GM19239 (cell line): ENCODE results near the gene RAB11FIP3.
A peak's percentile ranks its signal among the peaks of the same experiment; 100 is the strongest.
"Not testable (repeated sequence)": the region's sequence is repeated elsewhere in the genome, so short reads cannot be mapped to it uniquely, and the experiment has no call there.

ENCODE experiments used
- DNase-seq: peaks from one replicate; pipeline ENCODE4 v3.0.0; 2011; ENCODE audit warnings: low spot score; ENCODE audit not compliant: insufficient read length
- FAIRE-seq: peaks from 2 replicates; lab custom pipeline; 2011; peaks lifted over from hg19 to GRCh38; lab: Jason Lieb, UNC

RAB11FIP3 gene

DNA sequence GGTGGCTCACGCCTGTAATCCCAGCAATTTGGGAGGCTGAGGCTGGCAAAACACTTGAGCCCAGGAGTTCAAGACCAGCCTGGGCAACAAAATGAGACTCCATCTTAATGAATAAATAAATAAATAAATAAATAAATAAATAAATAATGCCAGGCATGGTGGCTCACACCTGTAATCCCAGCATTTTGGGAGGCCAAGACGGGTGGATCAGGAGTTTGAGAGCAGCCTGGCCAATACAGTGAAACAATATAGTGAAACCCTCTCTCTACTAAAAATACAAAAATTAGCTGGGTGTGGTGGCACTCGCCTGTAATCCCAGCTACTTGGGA lies 10.3 kb upstream of the RAB11FIP3 start:
- not testable (repeated sequence) for FAIRE-seq, DNase-seq

DNA sequence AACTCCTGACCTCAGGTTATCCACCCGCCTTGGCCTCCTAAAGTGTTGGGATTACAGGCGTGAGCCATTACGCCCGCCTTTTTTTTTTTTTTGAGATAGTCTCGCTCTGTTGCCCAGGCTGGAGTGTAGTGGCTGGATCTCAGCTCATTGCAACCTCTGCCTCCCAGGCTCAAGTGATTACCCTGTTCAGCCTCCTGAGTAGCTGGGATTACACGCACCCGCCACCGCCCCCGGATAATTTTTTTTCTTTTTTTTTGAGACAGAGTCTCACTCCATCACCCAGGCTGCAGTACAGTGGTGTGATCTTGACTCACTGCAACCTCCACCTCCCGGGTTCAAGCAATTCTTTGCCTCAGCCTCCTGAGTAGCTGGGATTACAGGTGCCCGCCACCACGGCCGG lies 3.3 kb upstream of the RAB11FIP3 start:
- FAIRE-seq, DNase-seq: not testable (repeated sequence)

DNA sequence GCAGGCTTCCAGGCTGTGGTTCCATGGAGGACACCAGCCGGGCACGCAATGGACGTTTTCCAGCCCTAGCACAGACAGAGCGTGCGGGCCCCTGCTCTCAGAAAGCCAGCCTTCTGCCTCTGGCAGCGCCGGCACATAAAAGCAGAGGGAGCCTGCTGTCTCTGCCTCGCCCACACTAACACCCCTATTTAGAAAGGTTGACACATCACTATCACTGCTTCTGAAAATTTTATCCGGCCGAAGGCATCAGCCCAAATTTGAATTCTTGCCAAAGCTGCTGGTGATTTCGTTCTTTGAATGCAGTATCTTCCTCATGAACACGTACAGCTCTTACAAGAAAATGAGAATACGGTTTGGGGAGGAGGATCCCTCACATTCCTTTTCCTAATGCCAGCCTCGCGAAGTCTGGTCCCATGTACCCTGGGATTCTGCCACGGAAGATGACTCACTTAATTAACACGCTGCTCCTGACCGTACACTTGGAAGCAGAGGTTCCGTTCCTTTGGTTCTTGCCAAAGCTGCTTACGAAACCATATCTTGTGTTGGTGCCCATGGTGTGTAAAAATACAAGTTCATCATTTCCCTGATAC lies 1.3 kb upstream of the RAB11FIP3 start:
- DNase-seq, result no peak
- no peak for FAIRE-seq

DNA sequence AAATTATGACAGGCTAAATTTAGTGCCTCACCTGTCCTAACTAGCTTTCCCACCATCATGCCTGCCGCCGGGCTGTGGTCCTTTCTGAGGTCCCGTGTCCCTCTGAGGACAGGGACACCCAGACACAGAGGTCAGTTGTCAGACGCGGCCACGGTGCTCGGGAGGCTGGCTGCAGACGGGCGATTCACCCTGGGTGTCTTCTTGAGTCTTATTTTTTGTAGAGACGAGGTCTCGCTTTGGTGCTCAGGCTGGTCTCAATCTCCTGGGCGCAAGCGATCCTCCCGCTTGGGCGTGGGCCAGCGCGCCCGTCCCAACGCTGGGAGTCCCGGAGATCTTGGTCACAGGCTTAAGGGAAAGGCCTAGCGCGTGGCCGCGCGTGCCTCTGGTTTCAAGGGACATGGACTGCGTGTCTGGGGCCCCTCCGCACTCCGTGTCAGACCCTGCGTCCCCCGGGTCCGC lies 797 bp upstream of the RAB11FIP3 start:
- DNase-seq (no peak), FAIRE-seq (no peak)

DNA sequence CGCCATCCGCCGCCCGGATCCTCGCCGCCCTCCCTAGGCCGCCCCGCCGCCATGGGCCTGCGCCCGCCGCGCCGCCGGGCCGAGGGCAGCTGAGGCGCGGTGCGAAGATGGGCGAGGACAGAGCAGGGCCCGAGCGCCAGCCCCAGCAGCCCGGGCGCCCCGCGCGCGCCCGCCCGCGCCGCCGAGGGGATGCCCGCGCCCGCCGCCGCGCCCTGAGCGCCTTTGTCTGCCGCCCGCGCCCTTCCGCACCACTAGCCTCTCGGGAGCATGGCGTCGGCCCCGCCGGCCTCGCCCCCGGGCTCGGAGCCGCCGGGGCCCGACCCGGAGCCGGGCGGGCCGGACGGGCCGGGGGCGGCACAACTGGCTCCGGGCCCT lies 278 bp downstream of the RAB11FIP3 start:
- FAIRE-seq (no peak), DNase-seq (no peak)

DNA sequence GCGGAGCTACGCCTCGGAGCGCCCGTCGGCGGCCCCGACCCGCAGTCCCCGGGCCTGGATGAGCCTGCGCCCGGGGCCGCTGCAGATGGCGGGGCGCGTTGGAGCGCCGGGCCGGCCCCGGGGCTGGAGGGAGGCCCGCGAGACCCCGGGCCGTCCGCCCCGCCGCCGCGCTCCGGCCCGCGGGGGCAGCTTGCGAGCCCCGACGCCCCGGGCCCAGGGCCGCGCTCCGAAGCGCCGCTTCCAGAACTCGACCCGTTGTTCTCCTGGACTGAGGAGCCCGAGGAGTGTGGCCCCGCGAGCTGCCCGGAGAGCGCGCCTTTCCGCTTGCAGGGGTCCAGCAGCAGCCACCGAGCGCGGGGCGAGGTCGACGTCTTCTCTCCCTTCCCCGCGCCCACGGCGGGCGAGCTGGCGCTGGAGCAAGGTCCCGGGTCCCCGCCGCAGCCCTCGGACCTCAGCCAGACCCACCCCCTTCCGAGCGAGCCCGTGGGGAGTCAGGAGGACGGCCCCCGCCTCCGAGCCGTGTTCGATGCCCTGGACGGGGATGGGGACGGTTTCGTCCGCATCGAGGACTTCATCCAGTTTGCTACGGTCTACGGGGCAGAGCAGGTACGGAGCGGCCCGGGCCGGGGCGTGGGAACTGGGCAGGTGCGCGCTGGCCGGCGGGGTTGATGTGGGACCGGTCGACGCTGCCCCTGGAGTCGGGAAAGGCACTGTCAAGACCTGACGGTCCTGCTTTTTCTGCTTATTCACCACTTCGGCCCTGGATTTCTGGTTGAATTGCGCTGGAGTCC lies 861 bp downstream of the RAB11FIP3 start:
- DNase-seq (peak; percentile 45), FAIRE-seq (no peak)

DNA sequence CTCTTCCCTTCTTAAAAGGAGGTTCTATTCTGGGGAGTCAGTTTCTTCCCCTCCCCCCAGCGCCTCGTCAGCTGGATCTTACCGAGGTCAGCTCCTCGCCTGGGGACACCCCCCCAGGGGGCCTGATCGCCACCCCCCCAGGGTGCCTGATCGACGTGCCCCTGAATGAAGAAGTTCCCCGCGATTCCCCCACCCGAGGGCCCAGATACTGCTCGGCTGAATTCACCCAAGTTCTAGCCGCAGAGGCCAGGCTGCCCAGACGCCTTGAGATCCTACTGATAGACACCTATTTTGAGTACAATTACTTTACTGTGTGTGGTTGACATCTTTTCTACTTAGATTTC lies 1.4 kb downstream of the RAB11FIP3 start:
- DNase-seq, result no peak
- FAIRE-seq, result no peak

DNA sequence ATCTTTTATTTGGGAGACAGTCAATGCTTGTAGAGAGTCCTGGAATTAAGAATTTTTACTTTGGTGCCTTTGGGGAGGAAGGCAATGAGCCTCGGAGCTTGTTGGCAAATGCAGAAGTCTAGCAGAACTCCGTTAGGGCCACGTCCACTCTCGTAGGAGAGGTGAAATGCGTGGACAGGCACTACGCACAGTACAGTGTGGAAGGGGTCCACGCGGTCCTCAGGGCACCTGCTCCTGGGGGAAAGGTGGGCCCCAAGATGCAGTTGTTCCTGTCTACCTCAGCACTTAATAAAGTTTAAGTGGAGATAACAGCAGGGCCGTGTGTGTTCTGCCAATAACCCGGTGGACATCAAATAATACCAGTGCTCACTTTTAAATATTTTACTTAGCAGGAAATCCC lies 1.8 kb downstream of the RAB11FIP3 start:
- FAIRE-seq (no peak), DNase-seq (no peak)

DNA sequence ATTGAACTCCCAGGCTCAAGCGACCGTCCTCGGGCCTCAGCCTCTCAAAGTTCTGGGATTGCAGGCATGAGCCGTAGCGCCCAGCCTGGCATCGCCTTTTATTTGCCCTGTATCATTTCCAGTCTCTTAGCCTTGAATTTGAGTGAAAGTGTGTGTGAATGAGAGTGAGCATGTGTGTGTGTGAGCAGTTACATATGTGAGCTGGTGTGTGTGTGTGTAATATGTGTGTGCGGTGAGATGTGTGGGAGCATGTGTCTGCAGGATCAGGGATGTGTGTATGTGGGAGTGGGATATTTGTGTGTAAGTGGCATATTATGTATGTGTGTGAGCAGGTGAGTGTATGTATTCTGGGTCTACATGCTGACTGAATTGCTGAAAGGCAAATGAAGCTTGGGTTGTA lies 5.5 kb downstream of the RAB11FIP3 start:
- no peak for DNase-seq
- no peak for FAIRE-seq

DNA sequence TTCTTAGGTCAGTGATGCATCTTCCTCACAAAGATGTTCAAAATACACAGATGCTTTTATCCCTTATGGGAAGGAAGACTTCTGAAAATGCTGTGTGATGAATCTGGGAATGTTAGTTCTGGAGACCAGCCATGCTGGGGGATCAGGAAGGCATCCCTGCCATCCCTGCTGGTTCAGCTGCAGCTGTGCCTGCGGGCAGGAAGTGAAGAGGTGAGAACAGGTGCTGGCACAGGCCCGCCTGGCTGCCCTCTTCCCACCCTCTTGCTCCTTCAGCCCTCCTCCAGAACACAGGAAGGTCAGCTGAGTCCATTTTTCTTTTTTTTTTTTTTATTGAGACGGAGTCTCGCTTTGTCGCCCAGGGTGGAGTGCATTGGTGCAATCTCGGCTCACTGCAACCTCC lies 15.2 kb downstream of the RAB11FIP3 start:
- FAIRE-seq, result no peak

DNA sequence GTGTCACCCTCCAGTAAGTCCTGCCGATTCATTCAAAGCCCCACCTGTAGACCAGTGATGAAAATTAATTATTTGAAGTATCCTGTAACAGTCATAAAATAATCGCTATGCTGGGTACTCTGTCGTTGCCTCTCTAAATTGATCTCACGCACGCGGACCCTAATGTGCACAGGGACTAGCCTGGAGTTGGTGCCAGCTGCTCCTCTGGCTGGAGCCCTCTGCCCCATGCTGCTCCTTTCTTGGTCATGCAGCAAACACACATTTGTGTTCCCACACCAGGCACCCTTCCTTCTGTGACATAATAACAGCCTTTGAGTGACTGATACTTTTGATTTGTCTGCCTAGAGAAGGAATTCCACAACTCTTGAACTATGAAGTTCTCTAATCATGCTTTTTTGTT lies 16.0 kb downstream of the RAB11FIP3 start:
- FAIRE-seq, result no peak
- DNase-seq, result no peak

More for the DNA sequence above, 15.2 kb downstream of the RAB11FIP3 start:
- DNase-seq, result no peak

DNA sequence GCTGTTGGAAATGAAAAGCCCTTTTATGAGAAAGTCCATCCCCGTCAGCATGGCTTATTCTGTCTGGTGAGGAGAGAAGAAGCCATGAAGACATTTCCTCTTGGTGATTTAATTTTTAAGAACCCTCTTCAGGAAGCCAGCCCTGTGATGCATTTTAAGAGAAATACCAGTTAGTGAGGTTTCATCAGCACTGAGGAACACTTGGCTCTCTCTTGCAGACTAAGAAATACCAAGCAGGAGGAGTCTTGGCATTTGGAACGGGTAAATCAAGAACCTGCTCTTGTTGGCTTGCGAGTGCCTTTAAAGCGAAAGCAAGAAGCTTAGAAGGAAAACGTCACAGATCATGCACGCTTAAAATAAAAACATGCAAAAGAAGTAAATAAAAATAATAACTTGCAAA lies 17.5 kb downstream of the RAB11FIP3 start:
- FAIRE-seq (no peak), DNase-seq (no peak)

DNA sequence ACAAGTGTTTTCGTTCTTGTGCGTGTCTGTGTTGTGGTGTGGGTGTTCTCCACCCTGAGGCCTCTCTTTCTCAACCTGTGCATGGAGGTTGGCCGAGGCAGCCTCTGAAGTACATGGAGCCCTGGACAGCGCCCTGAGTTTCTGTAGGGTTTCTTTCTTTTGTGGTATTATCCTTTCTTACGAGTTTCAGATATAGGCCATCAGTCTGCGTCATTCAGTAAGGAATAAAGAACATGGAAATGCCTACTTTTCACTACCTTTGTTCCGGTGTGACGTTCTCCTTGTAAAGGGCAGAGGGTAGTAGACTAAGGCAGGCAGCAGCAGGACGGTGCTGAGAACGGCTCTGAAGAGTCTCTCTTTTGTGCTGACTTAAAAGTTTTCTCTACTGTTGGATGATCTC lies 18.6 kb downstream of the RAB11FIP3 start:
- no peak for DNase-seq
- no peak for FAIRE-seq

DNA sequence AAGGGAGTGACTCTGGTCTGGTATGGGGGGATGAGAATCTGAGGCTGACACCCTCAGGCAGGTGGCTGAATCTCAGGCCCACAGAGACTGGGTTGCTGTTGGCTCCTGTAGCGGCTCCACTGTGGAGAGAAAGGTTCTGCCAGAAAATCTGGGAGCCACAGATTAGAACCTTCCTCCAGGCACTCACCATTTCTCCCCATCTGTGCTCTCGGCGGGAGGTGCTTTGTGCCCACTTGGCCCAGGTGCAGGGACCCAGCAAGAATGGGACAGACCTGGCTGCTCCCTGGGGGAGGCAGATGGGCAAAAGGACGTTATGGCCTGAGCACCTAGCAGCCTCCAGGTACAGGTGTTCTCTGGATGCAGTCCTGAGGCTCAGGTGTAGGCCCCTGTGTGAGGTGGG lies 20.1 kb downstream of the RAB11FIP3 start:
- DNase-seq (no peak), FAIRE-seq (no peak)

DNA sequence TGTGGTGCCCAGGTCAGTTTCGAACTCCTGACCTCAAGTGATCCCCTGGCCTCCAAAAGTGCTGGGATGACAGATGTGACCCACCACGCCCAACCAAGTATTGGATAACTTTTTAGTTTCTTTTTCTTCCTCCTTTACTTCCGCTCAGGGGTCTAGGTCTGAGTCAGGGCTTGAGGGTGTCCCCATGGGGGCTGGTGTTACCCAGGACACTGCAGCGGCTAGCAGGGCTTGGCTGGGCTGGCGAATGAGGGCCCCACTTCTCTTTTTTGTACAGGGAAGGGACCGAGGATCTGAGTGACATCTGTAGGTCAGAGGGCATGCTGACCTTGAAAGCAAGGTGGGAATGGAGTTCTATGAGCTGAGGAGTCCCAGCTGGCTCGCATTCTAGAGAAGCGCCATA lies 24.9 kb downstream of the RAB11FIP3 start:
- FAIRE-seq (no peak), DNase-seq (peak; percentile 56)

DNA sequence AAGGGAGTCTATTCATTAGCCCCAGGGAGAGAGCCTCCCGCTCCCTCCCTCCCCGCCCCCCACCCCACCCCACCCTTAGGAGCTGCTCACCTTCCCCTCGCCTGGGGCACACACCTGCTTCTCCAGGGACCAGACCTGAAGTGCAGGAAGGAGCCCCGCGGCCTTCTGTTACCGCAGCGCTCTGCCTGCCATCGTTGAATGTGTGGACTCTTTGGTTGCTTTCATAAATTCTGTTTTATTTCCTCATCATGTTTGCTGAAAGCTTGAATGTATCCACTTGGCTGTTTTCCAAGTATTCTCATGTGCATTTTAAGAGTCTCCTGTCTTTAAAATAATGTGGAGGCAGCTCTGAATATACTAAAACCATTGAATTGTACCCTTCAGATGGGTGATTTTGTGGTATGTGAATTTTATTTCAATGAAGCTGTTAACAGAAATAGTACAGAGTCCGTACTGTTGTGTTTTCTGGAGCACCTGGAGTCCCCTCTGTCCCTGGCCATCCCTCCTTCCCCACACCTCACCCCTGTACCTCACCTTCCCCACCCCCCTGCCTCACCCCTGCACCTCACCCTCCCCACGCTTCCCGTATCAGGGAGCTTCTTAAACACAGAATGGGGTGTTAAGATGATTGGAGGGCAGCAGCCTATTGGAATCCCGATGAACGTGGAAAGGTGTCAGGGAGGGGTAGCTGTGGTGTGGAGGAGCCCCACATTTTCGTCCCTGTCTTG lies 25.5 kb downstream of the RAB11FIP3 start:
- no peak for DNase-seq
- no peak for FAIRE-seq

DNA sequence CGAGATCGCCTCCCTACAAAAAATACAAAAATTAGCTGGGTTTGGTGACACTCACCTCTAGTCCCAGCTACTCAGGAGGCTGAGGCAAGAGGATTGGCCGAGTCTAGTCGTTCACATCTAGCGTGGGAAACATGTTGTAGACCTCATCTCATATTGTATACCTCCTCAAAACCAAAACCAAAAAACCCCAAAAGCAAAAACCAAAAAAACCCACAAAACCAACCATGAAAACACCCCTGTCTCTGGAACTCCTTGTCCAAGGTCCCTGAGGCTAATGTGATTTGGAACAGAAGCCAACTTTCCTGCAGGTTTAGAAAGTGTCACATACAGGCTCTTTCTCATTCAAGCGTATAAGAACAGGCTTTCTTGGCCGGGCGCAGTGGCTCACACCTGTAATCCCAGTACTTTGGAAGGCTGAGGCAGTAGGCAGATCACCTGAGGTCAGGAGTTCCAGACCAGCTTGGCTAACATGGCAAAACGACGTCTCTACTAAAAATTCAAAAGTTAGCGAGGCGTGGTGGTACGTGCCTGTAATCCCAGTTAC lies 29.0 kb downstream of the RAB11FIP3 start:
- DNase-seq (no peak), FAIRE-seq (no peak)

DNA sequence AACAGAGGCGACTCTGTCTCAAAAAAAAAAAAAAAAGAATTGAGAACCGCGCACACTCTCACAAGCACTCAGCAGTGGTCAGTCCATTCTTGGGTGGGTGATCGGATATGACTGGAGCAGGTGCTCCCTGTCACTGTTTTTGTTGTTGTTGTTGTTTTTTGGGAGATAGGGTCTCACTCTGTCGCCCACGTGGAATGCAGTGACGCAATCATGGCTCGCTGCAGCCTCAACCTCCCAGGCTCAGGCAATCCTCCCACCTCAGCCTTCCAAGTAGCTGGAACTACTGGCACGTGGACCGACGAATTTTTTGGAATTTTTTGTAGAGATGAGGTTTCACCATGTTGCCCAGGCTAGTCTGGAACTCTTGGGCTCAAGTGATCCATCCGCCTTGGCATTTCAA lies 30.0 kb downstream of the RAB11FIP3 start:
- DNase-seq, result no peak
- no peak for FAIRE-seq

DNA sequence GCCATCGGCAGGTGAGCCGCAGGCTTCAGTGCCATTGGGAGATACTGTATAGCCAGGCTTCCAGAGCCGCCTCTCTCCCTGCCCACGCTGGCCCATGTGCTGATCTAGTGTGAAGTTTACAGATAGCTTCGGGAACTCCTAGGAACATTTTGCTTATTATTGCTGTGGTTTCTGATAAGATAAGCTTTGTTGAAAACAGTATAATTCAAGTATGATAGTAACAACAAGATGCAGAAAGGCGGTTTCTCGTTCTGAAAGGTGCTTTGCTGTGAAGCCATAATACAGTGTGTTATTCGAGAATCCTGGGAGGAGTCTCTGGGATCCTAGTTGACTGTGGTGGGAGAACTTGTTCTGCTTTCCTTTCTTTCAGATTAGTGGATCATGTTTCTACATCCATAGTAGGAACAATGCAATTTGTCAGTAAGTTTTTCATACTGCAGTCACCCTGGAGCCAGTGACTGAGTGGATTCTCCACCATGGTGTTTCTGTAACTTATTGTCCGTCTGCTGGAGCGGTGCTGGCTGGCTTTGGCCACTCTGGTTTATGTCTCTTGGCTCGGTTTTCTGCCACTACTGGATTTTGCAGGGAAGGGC lies 31.5 kb downstream of the RAB11FIP3 start:
- no peak for FAIRE-seq
- no peak for DNase-seq

DNA sequence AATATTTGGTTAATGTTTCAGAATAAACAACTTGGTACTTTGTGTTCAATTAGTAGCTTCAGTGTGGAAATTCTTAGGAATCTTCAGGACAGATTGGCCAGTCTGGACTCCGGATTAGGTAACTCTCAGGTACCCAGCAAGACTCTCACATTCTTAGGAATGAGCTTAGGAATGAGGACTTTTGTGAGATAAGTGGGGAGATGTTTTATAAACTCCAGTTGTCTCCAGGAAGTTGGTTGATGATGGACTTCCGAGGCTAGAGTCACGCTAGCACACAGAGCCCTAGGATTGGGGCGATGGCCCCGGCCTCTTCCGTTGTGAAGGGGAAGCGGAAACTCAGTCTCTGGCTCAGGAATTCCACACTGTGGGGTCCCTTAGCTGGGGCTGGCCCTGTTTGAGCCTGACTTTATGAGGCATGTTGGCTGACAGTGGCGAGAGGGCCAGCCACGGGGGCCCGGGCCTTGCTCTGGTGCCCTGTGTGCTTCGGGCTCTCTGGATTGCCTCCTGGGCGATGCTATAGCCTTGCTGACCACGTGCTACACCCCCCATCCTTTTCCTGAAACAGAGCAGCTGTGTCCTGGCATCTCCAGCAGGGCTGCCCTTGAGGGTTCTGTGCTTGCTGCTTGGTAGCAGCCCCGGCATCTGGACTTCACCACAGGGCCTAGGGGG lies 32.4 kb downstream of the RAB11FIP3 start:
- FAIRE-seq (no peak), DNase-seq (no peak)
